H9 (cell line): ENCODE measurements around the gene ORAI3. TPM values are rescaled to one million over a fixed set of nuclear protein-coding genes. Genes with fewer than 3 reads are reported as not detected.

ENCODE experiments used
- DNase-seq: peaks from one replicate; pipeline ENCODE4 v3.0.0-alpha.2; 2017
- H2AFZ ChIP-seq: one replicate; pipeline ENCODE4 v1.6.1; 2013; ENCODE audit warnings: mild to moderate bottlenecking, low read length, control low read depth, moderate library complexity
- H2AK5ac ChIP-seq: 2 replicates; pipeline ENCODE4 v1.6.1; 2013; ENCODE audit warnings: low read length, control low read depth, mixed read lengths; ENCODE audit not compliant: insufficient read length
- H2BK120ac ChIP-seq: one replicate; pipeline ENCODE4 v1.6.1; 2013; ENCODE audit warnings: low read depth, mild to moderate bottlenecking, low read length, control low read depth, inconsistent platforms; ENCODE audit not compliant: poor library complexity, severe bottlenecking
- H2BK12ac ChIP-seq: 2 replicates; pipeline ENCODE4 v1.6.1; 2013; ENCODE audit warnings: low read length, control low read depth, mixed read lengths, low read depth; ENCODE audit not compliant: insufficient read length
- H2BK15ac ChIP-seq: 2 replicates; pipeline ENCODE4 v1.6.1; 2013; ENCODE audit warnings: low read depth, low read length, control low read depth
- H2BK20ac ChIP-seq: one replicate; pipeline ENCODE4 v1.6.1; 2013; ENCODE audit warnings: low read depth, mild to moderate bottlenecking, low read length, control low read depth, inconsistent platforms; ENCODE audit not compliant: poor library complexity, severe bottlenecking
- H2BK5ac ChIP-seq: 2 replicates; pipeline ENCODE4 v1.6.1; 2013; ENCODE audit warnings: low read length, control low read depth, mixed read lengths; ENCODE audit not compliant: insufficient read length
- H3K14ac ChIP-seq: 2 replicates; pipeline ENCODE4 v1.6.1; 2013; ENCODE audit warnings: low read length, control low read depth; ENCODE audit not compliant: insufficient read depth
- H3K18ac ChIP-seq: 2 replicates; pipeline ENCODE4 v1.6.1; 2013; ENCODE audit warnings: low read depth, mild to moderate bottlenecking, mixed read lengths, low read length, control low read depth; ENCODE audit not compliant: insufficient read length
- H3K23ac ChIP-seq: 2 replicates; pipeline ENCODE4 v1.6.1; 2013; ENCODE audit warnings: low read length, control low read depth, mixed read lengths, low read depth; ENCODE audit not compliant: insufficient read length
- H3K23me2 ChIP-seq: 2 replicates; pipeline ENCODE4 v1.6.1; 2013; ENCODE audit warnings: low read depth, mild to moderate bottlenecking, mixed read lengths, low read length, control low read depth; ENCODE audit not compliant: insufficient read length, poor library complexity, severe bottlenecking
- H3K27ac ChIP-seq: 2 replicates; pipeline ENCODE4 v1.5.1; 2013; ENCODE audit warnings: low read length, control low read depth, mixed read lengths, low read depth; ENCODE audit not compliant: insufficient read length
- H3K27me3 ChIP-seq: 2 replicates; pipeline ENCODE4 v1.6.1; 2013; ENCODE audit warnings: low read length, control low read depth, inconsistent platforms; ENCODE audit not compliant: insufficient read depth
- H3K4ac ChIP-seq: 2 replicates; pipeline ENCODE4 v1.6.1; 2013; ENCODE audit warnings: low read depth, mild to moderate bottlenecking, control low read depth, inconsistent platforms, low read length, moderate library complexity
- H3K4me1 ChIP-seq: 2 replicates; pipeline ENCODE4 v1.6.1; 2013; ENCODE audit warnings: low read length, control low read depth, inconsistent platforms; ENCODE audit not compliant: insufficient read depth
- H3K4me2 ChIP-seq: 2 replicates; pipeline ENCODE4 v1.6.1; 2013; ENCODE audit warnings: low read length, control low read depth, mixed read lengths; ENCODE audit not compliant: insufficient read length, insufficient read depth
- H3K56ac ChIP-seq: 2 replicates; pipeline ENCODE4 v1.6.1; 2013; ENCODE audit warnings: low read depth, mild to moderate bottlenecking, mixed read lengths, low read length, control low read depth; ENCODE audit not compliant: insufficient read length
- H3K79me1 ChIP-seq: 2 replicates; pipeline ENCODE4 v1.6.1; 2013; ENCODE audit warnings: low read depth, mild to moderate bottlenecking, moderate library complexity, low read length, control low read depth, inconsistent platforms; ENCODE audit not compliant: insufficient read depth, poor library complexity, severe bottlenecking
- H3K79me2 ChIP-seq: 2 replicates; pipeline ENCODE4 v1.6.1; 2013; ENCODE audit warnings: low read length, control low read depth, inconsistent platforms; ENCODE audit not compliant: insufficient read depth
- H3K9ac ChIP-seq: 2 replicates; pipeline ENCODE4 v1.6.1; 2013; ENCODE audit warnings: low read length, control low read depth, mixed read lengths; ENCODE audit not compliant: insufficient read length; ENCODE audit errors: extremely low read depth
- H3K9me3 ChIP-seq: one replicate; pipeline ENCODE4 v1.6.1; 2013; ENCODE audit warnings: low read depth, low read length, inconsistent platforms; ENCODE audit not compliant: control insufficient read depth
- H3T11ph ChIP-seq: one replicate; pipeline ENCODE4 v1.6.1; 2013; ENCODE audit warnings: mild to moderate bottlenecking, low read length, control low read depth, inconsistent platforms
- H4K20me1 ChIP-seq: one replicate; pipeline ENCODE4 v1.6.1; 2013; ENCODE audit not compliant: control insufficient read depth, insufficient read length, insufficient read depth
- H4K5ac ChIP-seq: 2 replicates; pipeline ENCODE4 v1.6.1; 2013; ENCODE audit warnings: low read depth, mild to moderate bottlenecking, mixed read lengths, low read length, control low read depth; ENCODE audit not compliant: insufficient read length
- H4K8ac ChIP-seq: replicated peaks from 2 replicates; pipeline ENCODE4 v1.6.1; 2013; ENCODE audit warnings: low read length, control low read depth, mixed read lengths, low read depth; ENCODE audit not compliant: insufficient read length
- H4K91ac ChIP-seq: 2 replicates; pipeline ENCODE4 v1.6.1; 2013; ENCODE audit warnings: low read depth, mild to moderate bottlenecking, moderate library complexity, mixed read lengths, low read length, control low read depth; ENCODE audit not compliant: insufficient read length
- H3K27ac Mint-ChIP-seq, 3 experiments: 2 replicates in 2 of 3; 3 replicates in 1 of 3; pipeline ENCODE4 v1.8.0; 2020 to 2021; ENCODE audit warnings: mixed read lengths in 3 of 3, mild to moderate bottlenecking in 1 of 3, moderate library complexity in 1 of 3
- H3K27me3 Mint-ChIP-seq: 2 replicates; pipeline ENCODE4 v1.8.0; 2021; ENCODE audit warnings: low read depth, mild to moderate bottlenecking, moderate library complexity, mixed read lengths
- H3K36me3 Mint-ChIP-seq, 3 experiments: 2 replicates in 2 of 3; 3 replicates in 1 of 3; pipeline ENCODE4 v1.8.0; 2020 to 2021; ENCODE audit warnings: low read depth in 3 of 3, mixed read lengths in 3 of 3; ENCODE audit not compliant: insufficient read depth in 1 of 3
- H3K4me1 Mint-ChIP-seq, 2 experiments: 2 replicates each; pipeline ENCODE4 v1.8.0; 2020; ENCODE audit warnings: mixed read lengths in 2 of 2
- H3K4me3 Mint-ChIP-seq, 2 experiments: 2 replicates in 1 of 2; 3 replicates in 1 of 2; pipeline ENCODE4 v1.8.0; 2020 to 2021; ENCODE audit warnings: mild to moderate bottlenecking in 2 of 2, mixed read lengths in 2 of 2, moderate library complexity in 1 of 2
- H3K9me3 Mint-ChIP-seq, 2 experiments: 2 replicates in 1 of 2; 3 replicates in 1 of 2; pipeline ENCODE4 v1.8.0; 2020; ENCODE audit warnings: mild to moderate bottlenecking in 2 of 2, mixed read lengths in 2 of 2, moderate library complexity in 1 of 2
- CTCF ChIP-seq: fragments of 200-600 bp; sonication (generic); conservative IDR thresholded peaks from 3 replicates; pipeline ENCODE4 v1.8.0; 2021; ENCODE audit warnings: antibody characterized with exemption, mild to moderate bottlenecking
- WGBS: extraction: QIAGEN DNeasy Blood & Tissue Kit; methylation state at CpG from one replicate; pipeline ENCODE4 v1.1.7; 2013; ENCODE audit warnings: missing lambda C conversion rate, low lambda C conversion rate, mixed read lengths; ENCODE audit not compliant: insufficient read length; ENCODE audit errors: extremely low coverage; 5-methylcytosine and 5-hydroxymethylcytosine counted together
- total RNA-seq: library from RNA; stranded (reverse); gene quantifications from 2 replicates; pipeline ENCODE4 v1.2.1, GENCODE V29; 2021

Gene ORAI3
- total RNA-seq, 1 experiment from 2014 or later: 6.9 TPM

GRCh38 chr16:31001507-31002249 is 52.8 kb downstream of the ORAI3 start:
- H3K27me3 Mint-ChIP-seq: peaks cover 6% of the 10 kb centered on the region; the same call in 1 of the 2 replicates
- H2AFZ ChIP-seq: no peak overlapping the region
- no peak overlapping the region for H3K9ac ChIP-seq
- no peak overlapping the region for H4K8ac ChIP-seq
- no CpG with 5 or more reads among the region's 16 CpGs for WGBS
- peaks cover 8% of the 10 kb centered on the region for H3K23me2 ChIP-seq
- H2BK12ac ChIP-seq: no peak overlapping the region
- no peaks in the 10 kb centered on the region for H3K79me1 ChIP-seq
- no peak overlapping the region for H4K91ac ChIP-seq
- no peak for TF ChIP-seq CTCF
- no peaks in the 10 kb centered on the region for H3K27me3 ChIP-seq
- no peaks in the 10 kb centered on the region for H3K4me1 ChIP-seq
- no peaks in the 10 kb centered on the region for H3K9me3 ChIP-seq
- no peak overlapping the region for H3K4me2 ChIP-seq
- no peak overlapping the region for H3K27ac ChIP-seq
- H4K20me1 ChIP-seq: no peaks in the 10 kb centered on the region
- H2BK15ac ChIP-seq: no peak overlapping the region
- no peaks in the 10 kb centered on the region for H3K9me3 Mint-ChIP-seq
- H3K56ac ChIP-seq: no peak overlapping the region
- peaks cover 18 to 26% of the 10 kb centered on the region in 2 experiments for H3K4me1 Mint-ChIP-seq
- no peak overlapping the region for H4K5ac ChIP-seq
- H3K79me2 ChIP-seq: no peaks in the 10 kb centered on the region; the same call in 1 of the 2 replicates
- H3K4me3 Mint-ChIP-seq: no peak overlapping the region
- H3K14ac ChIP-seq: no peak overlapping the region; the same call in 1 of the 2 replicates
- H3K18ac ChIP-seq: no peak overlapping the region
- H3K27ac Mint-ChIP-seq: peak overlapping the region in 2 of 3 experiments; percentile 30 to 85; a peak in 2 of 7 replicates
- H3T11ph ChIP-seq: no peak overlapping the region
- H3K23ac ChIP-seq: no peak overlapping the region
- H2BK5ac ChIP-seq: no peak overlapping the region
- no peak overlapping the region for H2BK120ac ChIP-seq
- H2AK5ac ChIP-seq: no peak overlapping the region
- DNase-seq: no peak
- H3K4ac ChIP-seq: no peak overlapping the region
- H3K36me3 Mint-ChIP-seq: 0 out of 7 replicates have a peak, but pooled peaks cover 0 to 3% (median 0%) of the 10 kb centered on the region in 3 experiments
- H2BK20ac ChIP-seq: no peak overlapping the region
